ENCODE data around the gene KRTAP4-1.
"Not testable (repeated sequence)": the region's sequence is repeated elsewhere in the genome, so short reads cannot be mapped to it uniquely, and the experiment has no call there.

Gene KRTAP4-1

GRCh38 chr17:41184480-41184961, at the start of gene KRTAP4-1:
Gene KRTAP4-1 (minus strand): TSS chr17:41184911. CDS start chr17:41184854, 57 bp downstream.
- DNase-seq (ENCODE audit: low read depth) = no peak

DNA sequence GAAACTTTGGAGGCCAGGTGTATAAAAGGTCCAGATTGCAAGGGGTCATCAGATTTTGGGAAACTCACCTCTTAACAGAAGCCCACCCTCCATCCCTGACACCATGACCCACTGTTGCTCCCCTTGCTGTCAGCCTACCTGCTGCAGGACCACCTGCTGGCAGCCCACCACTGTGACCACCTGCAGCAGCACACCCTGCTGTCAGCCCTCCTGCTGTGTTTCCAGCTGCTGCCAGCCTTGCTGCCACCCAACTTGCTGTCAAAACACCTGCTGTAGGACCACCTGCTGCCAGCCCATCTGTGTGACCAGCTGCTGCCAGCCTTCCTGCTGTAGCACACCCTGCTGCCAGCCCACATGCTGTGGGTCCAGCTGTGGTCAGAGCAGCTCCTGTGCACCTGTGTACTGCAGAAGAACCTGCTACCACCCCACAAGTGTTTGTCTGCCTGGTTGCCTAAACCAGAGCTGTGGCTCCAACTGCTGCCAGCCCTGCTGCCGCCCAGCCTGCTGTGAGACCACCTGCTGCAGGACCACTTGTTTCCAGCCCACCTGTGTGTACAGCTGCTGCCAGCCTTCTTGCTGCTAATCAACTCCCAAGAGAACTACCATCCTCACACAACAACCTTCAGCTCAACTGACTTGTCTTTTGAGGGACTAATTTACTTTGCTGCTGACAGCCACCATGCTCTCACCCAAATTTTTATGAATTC, 47.8 kb upstream of the KRTAP4-1 start, which contains the start of gene KRTAP9-3:
KRTAP9-3 (plus strand) TSS at position 51 of the 707 bp plus-strand sequence; CDS start at position 104, 53 bp downstream.
- DNase-seq (ENCODE audit: low read depth) = not testable (repeated sequence)

DNA sequence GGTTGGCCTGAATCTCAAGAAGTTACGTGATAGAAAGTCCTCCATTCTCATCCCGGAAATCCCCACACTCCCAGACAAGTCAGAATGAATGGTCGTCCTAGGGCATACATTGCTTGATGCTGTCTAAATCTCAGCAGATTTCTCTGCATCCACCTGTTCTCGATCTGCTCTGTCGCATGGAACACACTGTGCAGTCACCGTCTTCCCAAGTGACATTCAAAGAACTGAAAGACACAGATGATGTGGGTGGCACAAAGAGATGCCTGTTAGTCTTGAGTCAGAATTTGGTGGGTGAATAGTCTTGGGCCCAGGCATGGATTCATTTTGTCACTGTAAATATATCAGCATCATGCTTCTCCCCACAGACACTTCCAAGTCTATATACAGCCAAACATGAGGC, 47.0 kb upstream of the KRTAP4-1 start:
- DNase-seq (ENCODE audit: low read depth) = no peak

GRCh38 chr17:41230094-41230493, 45.4 kb upstream of the KRTAP4-1 start:
- DNase-seq (ENCODE audit: low read depth) = no peak

DNA sequence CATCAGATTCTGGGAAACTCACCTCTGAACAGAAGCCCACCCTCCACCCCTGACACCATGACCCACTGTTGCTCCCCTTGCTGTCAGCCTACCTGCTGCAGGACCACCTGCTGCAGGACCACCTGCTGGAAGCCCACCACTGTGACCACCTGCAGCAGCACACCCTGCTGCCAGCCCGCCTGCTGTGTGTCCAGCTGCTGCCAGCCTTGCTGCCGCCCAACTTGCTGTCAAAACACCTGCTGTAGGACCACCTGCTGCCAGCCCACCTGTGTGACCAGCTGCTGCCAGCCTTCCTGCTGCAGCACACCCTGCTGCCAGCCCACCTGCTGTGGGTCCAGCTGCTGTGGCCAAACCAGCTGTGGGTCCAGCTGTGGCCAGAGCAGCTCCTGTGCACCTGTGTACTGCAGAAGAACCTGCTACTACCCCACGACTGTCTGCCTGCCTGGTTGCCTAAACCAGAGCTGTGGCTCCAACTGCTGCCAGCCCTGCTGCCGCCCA, 41.9 kb upstream of the KRTAP4-1 start, which contains the start of gene KRTAP9-2:
KRTAP9-2 (plus strand) TSS at position 51 of the 498 bp plus-strand sequence; CDS start at position 58, 7 bp downstream.
- DNase-seq (ENCODE audit: low read depth) = not testable (repeated sequence)

DNA sequence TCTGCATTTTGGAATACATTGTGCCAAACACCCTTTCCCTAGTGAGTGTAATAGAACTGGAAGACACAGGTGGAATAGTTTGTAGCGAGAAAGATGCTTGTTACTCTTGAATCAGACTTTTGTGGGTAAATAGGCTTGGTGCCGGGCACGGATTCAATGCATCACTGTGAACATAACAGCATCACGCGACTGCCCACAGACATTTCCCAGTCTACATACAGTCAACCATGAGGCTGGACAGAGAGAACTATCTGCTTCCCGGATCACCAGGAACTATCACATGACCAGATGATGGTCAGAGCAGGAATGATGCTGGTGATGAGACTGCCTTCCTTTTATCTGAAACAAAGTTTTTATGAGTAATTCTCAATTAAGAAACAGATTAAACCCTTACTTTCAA, 41.3 kb upstream of the KRTAP4-1 start:
- no peak for DNase-seq (ENCODE audit: low read depth)

DNA sequence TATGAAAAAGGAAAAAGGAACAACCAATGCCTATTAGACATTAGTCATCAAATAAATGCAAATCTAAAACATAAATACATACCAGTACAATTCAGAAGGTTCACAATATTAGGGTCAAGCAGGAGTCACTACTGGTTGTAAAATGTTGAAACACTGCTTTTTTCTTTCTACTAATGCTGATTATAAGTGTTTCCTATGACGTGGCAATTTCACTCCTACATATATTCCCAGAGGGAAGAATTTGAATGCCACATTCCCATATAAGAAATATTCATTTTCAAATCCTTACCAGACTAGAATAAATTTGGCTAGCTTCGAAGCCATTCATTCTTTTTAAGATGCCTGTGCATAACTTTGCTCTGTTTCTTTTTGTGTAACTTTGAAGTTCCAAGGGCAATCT, 39.1 kb upstream of the KRTAP4-1 start:
- no peak for DNase-seq (ENCODE audit: low read depth)

DNA sequence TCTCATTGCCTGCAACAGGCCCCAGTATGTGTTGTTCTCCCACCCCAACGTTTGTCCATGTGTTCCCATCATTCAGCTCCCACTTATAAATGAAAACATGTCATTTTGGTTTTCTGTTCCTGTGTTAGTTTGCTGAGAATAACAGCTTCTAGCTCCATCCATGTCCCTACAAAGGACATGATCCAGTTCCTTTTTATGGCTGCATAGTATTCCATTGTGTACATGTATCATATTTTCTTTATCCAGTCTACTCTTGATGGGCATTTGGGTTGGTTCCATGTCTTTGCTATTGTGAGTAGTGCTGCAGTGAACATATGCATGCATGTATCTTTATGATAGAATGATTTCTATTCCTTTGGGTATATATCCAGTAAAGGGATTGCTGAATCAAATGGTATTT, 31.0 kb upstream of the KRTAP4-1 start:
- DNase-seq (ENCODE audit: low read depth) = no peak

- no peak for DNase-seq (ENCODE audit: low read depth)
Observed at GRCh38 chr17:41212524-41213169, 27.9 kb upstream of the KRTAP4-1 start.

- DNase-seq (ENCODE audit: low read depth) = peak; percentile 17
Observed at GRCh38 chr17:41211845-41212466, 27.2 kb upstream of the KRTAP4-1 start.

DNA sequence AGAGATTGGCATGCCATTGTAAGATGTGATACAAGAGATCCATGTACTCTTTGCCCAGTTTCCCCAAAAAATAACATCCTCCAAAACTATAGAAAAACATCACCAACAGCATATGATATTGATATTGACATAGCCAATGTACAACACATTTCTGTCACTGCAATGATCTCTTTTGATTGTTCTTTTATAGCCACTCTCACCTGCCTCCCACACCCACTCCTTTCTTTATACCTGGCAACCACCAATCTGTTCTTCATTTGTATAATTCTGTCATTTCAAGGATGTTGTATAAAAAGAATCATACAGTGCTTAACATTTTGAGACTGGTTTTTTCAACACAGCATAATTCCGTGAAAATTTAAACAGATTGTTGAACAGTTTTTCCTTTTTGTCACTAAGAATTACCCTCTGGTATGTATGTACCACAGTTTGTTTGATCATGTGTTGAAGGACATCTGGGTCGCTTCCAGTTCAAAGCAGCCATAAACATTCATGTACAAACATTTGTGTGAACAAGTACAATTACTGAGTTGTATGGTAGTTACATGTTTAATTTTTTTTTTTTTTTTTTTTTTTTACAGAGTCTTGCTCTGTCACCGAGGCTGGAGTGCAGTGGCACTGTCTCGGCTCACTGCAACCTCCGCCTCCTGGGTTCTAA, 14.8 kb upstream of the KRTAP4-1 start:
- DNase-seq (ENCODE audit: low read depth) = no peak

DNA sequence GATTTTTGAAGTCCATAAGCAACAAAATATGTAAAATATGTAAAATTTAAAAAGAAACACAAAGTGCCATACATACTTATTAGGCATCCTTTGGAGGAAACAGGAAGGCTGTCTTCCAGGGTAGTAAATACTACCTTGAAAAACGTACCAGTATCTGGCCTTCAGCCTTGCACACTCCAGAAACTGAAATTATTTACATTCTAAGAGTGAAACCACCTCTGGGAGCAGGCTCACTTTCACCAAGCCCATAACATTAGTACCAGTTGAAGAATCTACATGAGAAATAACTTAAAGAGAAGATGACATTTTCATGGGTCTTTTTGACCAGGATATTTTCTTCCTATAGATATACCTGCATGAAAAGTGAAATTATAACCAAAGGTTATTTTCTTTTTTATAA, 11.4 kb upstream of the KRTAP4-1 start:
- no peak for DNase-seq (ENCODE audit: low read depth)

- no peak for DNase-seq (ENCODE audit: low read depth)
Observed at GRCh38 chr17:41190328-41190727, 5.6 kb upstream of the KRTAP4-1 start.

DNA sequence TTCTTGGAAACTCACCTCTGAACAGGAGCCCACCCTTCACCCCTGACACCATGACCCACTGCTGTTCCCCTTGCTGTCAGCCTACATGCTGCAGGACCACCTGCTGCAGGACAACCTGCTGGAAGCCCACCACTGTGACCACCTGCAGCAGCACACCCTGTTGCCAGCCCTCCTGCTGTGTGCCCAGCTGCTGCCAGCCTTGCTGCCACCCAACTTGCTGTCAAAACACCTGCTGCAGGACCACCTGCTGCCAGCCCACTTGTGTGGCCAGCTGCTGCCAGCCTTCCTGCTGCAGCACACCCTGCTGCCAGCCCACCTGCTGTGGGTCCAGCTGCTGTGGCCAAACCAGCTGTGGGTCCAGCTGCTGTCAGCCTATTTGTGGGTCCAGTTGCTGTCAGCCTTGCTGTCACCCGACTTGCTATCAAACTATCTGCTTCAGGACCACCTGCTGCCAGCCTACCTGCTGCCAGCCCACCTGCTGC, 5.2 kb upstream of the KRTAP4-1 start, which contains the start of gene KRTAP9-1:
KRTAP9-1 (plus strand) TSS at position 51 of the 482 bp plus-strand sequence; CDS start at position 51, 0 bp downstream.
- DNase-seq (ENCODE audit: low read depth) = not testable (repeated sequence)

- DNase-seq (ENCODE audit: low read depth) = no peak
Observed at GRCh38 chr17:41186872-41187271, 2.2 kb upstream of the KRTAP4-1 start.

GRCh38 chr17:41185001-41185400, 290 bp upstream of the KRTAP4-1 start:
- no peak for DNase-seq (ENCODE audit: low read depth)

GRCh38 chr17:41178843-41179616, 5.7 kb downstream of the KRTAP4-1 start:
- DNase-seq (ENCODE audit: low read depth) = peak; percentile 32

DNA sequence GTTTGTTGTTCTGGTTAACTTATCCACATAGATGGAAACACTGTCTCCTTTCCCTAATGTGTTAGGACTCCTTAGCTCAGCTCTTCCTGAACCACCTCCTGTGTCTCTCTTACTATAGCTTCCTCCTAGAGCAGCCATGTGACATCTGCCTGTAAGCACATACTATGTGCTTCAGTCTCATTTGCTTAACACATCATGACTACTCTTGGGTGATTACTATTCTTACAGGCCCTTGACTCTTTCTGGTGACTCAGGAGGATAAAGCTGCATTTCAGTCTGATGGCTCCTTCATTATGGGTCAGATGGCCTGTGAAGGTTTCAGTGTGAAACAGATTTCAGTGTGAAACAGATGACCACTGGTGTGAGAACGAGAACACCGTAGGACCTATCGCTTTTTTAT, 6.4 kb downstream of the KRTAP4-1 start:
- DNase-seq (ENCODE audit: low read depth) = peak; percentile 36

- no peak for DNase-seq (ENCODE audit: low read depth)
Observed at GRCh38 chr17:41177727-41178271, 6.9 kb downstream of the KRTAP4-1 start, which contains the start of gene KRTAP4-2. Gene KRTAP4-2 (minus strand): TSS chr17:41178221. CDS start chr17:41178164, 57 bp downstream.

GRCh38 chr17:41176744-41177387, 7.8 kb downstream of the KRTAP4-1 start:
- DNase-seq (ENCODE audit: low read depth) = no peak

All from GM04504 (cell line).